WTC11 (cell line): ENCODE data around the gene UNC5A.

Source experiments
- AFF4 ChIP-seq: sonication (generic); formaldehyde crosslinking; IDR thresholded peaks from 2 replicates; pipeline ENCODE4 v1.8.1; 2023; ENCODE audit warnings: mild to moderate bottlenecking, missing genetic modification reagents, borderline replicate concordance
- ATF6 ChIP-seq: sonication (generic); formaldehyde crosslinking; IDR thresholded peaks from 2 replicates; pipeline ENCODE4 v1.8.1; 2023; ENCODE audit warnings: mild to moderate bottlenecking, missing genetic modification reagents
- CREM ChIP-seq: sonication (generic); formaldehyde crosslinking; IDR thresholded peaks from 2 replicates; pipeline ENCODE4 v1.8.1; 2022; ENCODE audit warnings: mild to moderate bottlenecking, missing genetic modification reagents, moderate library complexity
- CTCF ChIP-seq: fragments of 200-600 bp; IDR thresholded peaks from 2 replicates; pipeline ENCODE4 v1.8.0; 2022; ENCODE audit warnings: antibody characterized with exemption
- ESRRA ChIP-seq: sonication (generic); formaldehyde crosslinking; IDR thresholded peaks from 2 replicates; pipeline ENCODE4 v1.8.1; 2022; ENCODE audit warnings: mild to moderate bottlenecking, missing genetic modification reagents, borderline replicate concordance
- ETV6 ChIP-seq: sonication (generic); formaldehyde crosslinking; IDR thresholded peaks from 2 replicates; pipeline ENCODE4 v1.8.1; 2022; ENCODE audit warnings: mild to moderate bottlenecking, missing genetic modification reagents
- FOXK1 ChIP-seq: sonication (generic); formaldehyde crosslinking; IDR thresholded peaks from 2 replicates; pipeline ENCODE4 v1.8.0; 2022; ENCODE audit warnings: mild to moderate bottlenecking, moderate library complexity, missing genetic modification reagents
- HMGA2 ChIP-seq: fragments of 250-450 bp; sonication (Bioruptor Pico); IDR thresholded peaks from 2 replicates; pipeline ENCODE4 v1.4.0; 2021; ENCODE audit warnings: mild to moderate bottlenecking, moderate library complexity
- IRF2 ChIP-seq: sonication (generic); formaldehyde crosslinking; IDR thresholded peaks from 2 replicates; pipeline ENCODE4 v1.8.0; 2022; ENCODE audit warnings: low read depth, missing genetic modification reagents, borderline replicate concordance
- JAZF1 ChIP-seq: fragments of 250-450 bp; sonication (Bioruptor Pico); IDR thresholded peaks from 2 replicates; pipeline ENCODE4 v1.9.0; 2021; ENCODE audit warnings: moderate library complexity, mild to moderate bottlenecking, inconsistent platforms
- NFYB ChIP-seq: sonication (generic); formaldehyde crosslinking; conservative IDR thresholded peaks from 2 replicates; pipeline ENCODE4 v1.8.0; 2022; ENCODE audit warnings: low read depth, missing genetic modification reagents
- NR2C2 ChIP-seq: sonication (generic); formaldehyde crosslinking; IDR thresholded peaks from 2 replicates; pipeline ENCODE4 v1.8.0; 2022; ENCODE audit warnings: mild to moderate bottlenecking, missing genetic modification reagents

DNA sequence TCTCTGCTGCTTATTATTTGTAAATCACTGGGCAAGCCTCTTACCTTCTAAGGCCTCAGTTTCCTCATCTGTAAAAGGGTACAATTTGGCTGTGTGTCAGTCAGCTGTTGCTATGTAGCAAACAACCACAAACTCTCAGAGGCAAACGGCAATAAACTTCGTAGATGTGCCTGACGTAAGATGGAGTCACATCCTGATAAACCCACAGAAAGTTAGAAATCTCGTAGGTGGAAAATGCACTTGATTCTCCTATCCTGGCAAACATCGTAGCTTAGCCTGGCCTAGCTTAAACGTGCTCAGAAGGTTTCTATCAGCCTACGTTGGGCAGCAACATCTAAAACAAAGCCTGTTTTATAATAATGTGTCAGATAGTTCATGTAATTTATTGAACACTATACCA is 35.0 kb upstream of the UNC5A start:
- TF ChIP-seq IRF2 (CRISPR knock-in tag) (no peak), CTCF (no peak), ETV6 (CRISPR knock-in tag) (no peak), AFF4 (CRISPR knock-in tag) (no peak), ATF6 (no peak), ESRRA (CRISPR knock-in tag) (no peak), CREM (CRISPR knock-in tag) (no peak), JAZF1 (CRISPR knock-in tag) (no peak), HMGA2 (CRISPR knock-in tag) (no peak), FOXK1 (CRISPR knock-in tag) (no peak), NFYB (CRISPR knock-in tag) (no peak), NR2C2 (no peak)
